Measurements from ENCODE around the gene TTLL10.

DNA sequence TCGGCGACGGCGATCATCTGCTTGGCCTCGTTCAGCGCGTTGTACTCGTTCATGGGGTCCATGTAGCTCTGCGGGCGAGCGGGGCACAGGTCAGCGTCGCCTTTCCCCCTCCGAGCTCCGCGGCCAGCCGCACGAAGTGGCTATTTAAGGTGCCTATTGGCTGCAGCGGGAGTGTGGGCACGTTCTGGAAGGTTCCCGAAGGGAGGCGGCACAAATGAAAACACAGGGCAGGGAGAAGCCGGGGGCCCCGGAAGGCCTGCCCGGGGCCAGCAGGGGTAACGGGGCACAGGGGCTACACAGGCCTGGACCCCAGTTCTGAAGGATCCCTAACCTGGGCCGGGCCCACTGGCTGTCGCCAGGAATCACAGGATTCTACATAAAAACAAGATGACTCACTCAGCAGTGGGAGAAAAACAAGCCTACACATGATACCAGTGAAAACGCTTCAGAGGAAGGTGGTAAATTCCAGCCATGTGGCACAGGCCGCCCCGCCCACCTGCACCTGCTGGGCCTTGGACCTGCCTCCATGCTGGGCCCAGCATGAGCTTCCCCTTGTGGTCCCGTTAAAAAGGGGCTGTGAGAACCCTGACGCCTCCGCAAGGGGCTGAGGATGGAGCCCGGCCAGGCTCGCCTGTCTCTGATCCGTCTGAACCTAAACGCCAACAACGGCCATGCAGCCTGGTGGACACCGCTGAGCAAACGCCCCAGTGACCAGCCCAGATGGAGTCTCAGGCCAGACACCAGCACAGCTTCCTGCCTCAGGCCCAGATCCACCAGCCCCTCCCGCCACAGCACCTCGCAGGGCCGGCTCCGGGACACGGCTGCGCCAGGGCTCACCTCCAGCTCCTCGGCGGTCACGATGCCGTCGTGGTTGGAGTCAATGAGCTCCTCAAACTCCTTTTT, 44.2 kb downstream of the TTLL10 start:
- TF ChIP-seq RNF2 (IDR thresholded peaks at IDR 0.05; ENCODE audit: borderline replicate concordance, low read depth) (no peak), POLR2A (IDR thresholded peaks at IDR 0.05; ENCODE audit: low read length) (no peak), GATA3 (IDR thresholded peaks at IDR 0.05; ENCODE audit: borderline replicate concordance) (no peak), RAD21 (conservative IDR thresholded peaks at IDR 0.05 in 1 of 2, IDR thresholded peaks at IDR 0.05 in 1 of 2) (no peak), EP300 (IDR thresholded peaks at IDR 0.05) (no peak), MYC (IDR thresholded peaks at IDR 0.05; ENCODE audit: borderline replicate concordance, low read length) (no peak), JUN (IDR thresholded peaks at IDR 0.05) (no peak), CBX2 (IDR thresholded peaks at IDR 0.05; ENCODE audit: borderline replicate concordance, low read depth) (no peak)
- TF ChIP-seq, protein P1, sequence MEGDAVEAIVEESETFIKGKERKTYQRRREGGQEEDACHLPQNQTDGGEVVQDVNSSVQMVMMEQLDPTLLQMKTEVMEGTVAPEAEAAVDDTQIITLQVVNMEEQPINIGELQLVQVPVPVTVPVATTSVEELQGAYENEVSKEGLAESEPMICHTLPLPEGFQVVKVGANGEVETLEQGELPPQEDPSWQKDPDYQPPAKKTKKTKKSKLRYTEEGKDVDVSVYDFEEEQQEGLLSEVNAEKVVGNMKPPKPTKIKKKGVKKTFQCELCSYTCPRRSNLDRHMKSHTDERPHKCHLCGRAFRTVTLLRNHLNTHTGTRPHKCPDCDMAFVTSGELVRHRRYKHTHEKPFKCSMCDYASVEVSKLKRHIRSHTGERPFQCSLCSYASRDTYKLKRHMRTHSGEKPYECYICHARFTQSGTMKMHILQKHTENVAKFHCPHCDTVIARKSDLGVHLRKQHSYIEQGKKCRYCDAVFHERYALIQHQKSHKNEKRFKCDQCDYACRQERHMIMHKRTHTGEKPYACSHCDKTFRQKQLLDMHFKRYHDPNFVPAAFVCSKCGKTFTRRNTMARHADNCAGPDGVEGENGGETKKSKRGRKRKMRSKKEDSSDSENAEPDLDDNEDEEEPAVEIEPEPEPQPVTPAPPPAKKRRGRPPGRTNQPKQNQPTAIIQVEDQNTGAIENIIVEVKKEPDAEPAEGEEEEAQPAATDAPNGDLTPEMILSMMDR (IDR thresholded peaks at IDR 0.05): no peak
- TF ChIP-seq, protein P2, sequence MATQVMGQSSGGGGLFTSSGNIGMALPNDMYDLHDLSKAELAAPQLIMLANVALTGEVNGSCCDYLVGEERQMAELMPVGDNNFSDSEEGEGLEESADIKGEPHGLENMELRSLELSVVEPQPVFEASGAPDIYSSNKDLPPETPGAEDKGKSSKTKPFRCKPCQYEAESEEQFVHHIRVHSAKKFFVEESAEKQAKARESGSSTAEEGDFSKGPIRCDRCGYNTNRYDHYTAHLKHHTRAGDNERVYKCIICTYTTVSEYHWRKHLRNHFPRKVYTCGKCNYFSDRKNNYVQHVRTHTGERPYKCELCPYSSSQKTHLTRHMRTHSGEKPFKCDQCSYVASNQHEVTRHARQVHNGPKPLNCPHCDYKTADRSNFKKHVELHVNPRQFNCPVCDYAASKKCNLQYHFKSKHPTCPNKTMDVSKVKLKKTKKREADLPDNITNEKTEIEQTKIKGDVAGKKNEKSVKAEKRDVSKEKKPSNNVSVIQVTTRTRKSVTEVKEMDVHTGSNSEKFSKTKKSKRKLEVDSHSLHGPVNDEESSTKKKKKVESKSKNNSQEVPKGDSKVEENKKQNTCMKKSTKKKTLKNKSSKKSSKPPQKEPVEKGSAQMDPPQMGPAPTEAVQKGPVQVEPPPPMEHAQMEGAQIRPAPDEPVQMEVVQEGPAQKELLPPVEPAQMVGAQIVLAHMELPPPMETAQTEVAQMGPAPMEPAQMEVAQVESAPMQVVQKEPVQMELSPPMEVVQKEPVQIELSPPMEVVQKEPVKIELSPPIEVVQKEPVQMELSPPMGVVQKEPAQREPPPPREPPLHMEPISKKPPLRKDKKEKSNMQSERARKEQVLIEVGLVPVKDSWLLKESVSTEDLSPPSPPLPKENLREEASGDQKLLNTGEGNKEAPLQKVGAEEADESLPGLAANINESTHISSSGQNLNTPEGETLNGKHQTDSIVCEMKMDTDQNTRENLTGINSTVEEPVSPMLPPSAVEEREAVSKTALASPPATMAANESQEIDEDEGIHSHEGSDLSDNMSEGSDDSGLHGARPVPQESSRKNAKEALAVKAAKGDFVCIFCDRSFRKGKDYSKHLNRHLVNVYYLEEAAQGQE (IDR thresholded peaks at IDR 0.05): no peak
